HCT116 (cell line): ENCODE results near the gene INKA2. TPM values are rescaled to one million over a fixed set of nuclear protein-coding genes. Genes with fewer than 3 reads are reported as not detected.

Experiments used
- ATAC-seq: fragments of 200-7000 bp; cut with Tn5 transposase; 2 replicates; pipeline ENCODE4 v1.9.1; 2020; ENCODE audit warnings: mild to moderate bottlenecking, moderate library complexity
- BruUV-seq: library from RNA; stranded (reverse); fragments of 400-500 nt; replicated peaks from 2 replicates; lab custom pipeline; 2021; lab: Mats Ljungman, UMichigan
- CTCF ChIA-PET: fragments of 300-600 bp; sonication (Branson Sonifier 250); formaldehyde crosslinking; loops from one replicate; lab custom pipeline; 2021; ENCODE audit warnings: antibody characterized with exemption; lab: Charles Lee
- POLR2A ChIA-PET: fragments of 300-600, 350-600 bp; sonication (Branson Sonifier 250); formaldehyde crosslinking; loops from one replicate; lab custom pipeline; 2021; ENCODE audit warnings: antibody characterized with exemption; lab: Charles Lee
- RAD21 ChIA-PET, 2 experiments: fragments of 300-600 bp; sonication (Branson Sonifier 250); formaldehyde crosslinking; loops; one replicate each; lab custom pipeline; 2023; ENCODE audit warnings: low total read pairs in 2 of 2; ENCODE audit not compliant: uncharacterized antibody in 2 of 2, unreplicated experiment in 2 of 2, low non-redundant PET in 1 of 2; lab: Charles Lee
- DNase-seq: peaks from one replicate; pipeline ENCODE4 v3.0.0-alpha.2; 2010; ENCODE audit warnings: low read depth, low spot score
- H2AFZ ChIP-seq: fragments of 200-600 bp; shearing (Covaris generic), sonication (generic); 2 replicates; pipeline ENCODE4 v1.6.1; 2017; ENCODE audit warnings: low read depth, mixed run types, mixed read lengths, antibody characterized with exemption, low read length; ENCODE audit not compliant: poor library complexity, severe bottlenecking
- H3K27ac ChIP-seq: 2 replicates; pipeline ENCODE4 v1.5.1; 2012; ENCODE audit warnings: low read depth, low read length
- H3K27me3 ChIP-seq: fragments of 200-600 bp; sonication (generic); 2 replicates; pipeline ENCODE4 v1.6.1; 2016; ENCODE audit warnings: mixed run types, low read length, mixed read lengths; ENCODE audit not compliant: insufficient read depth
- H3K36me3 ChIP-seq, 2 experiments: fragments of 200-500 bp in 1 of 2; fragments of 200-600 bp in 1 of 2; sonication (Bioruptor generic) in 1 of 2; sonication (generic) in 1 of 2; 2 replicates each; pipeline versions ENCODE4 v1.5.1 to v1.6.1; 2014 to 2016; ENCODE audit warnings: low read length in 2 of 2, inconsistent platforms in 1 of 2, mixed read lengths in 1 of 2, mixed run types in 1 of 2; ENCODE audit not compliant: insufficient read depth in 2 of 2, control insufficient read depth in 1 of 2
- H3K4me1 ChIP-seq, 2 experiments: fragments of 200-600 bp in 1 of 2; sonication (generic) in 1 of 2; 2 replicates each; pipeline versions ENCODE4 v1.5.1 to v1.6.1; 2012 to 2017; ENCODE audit warnings: low read length in 2 of 2, inconsistent platforms in 1 of 2, mild to moderate bottlenecking in 1 of 2, mixed read lengths in 1 of 2, mixed run types in 1 of 2, moderate library complexity in 1 of 2; ENCODE audit not compliant: insufficient read depth in 2 of 2, control insufficient read depth in 1 of 2
- H3K4me2 ChIP-seq: fragments of 200-600 bp; sonication (generic); 2 replicates; pipeline ENCODE4 v1.6.1; 2017; ENCODE audit warnings: mixed run types, low read length, mixed read lengths
- H3K4me3 ChIP-seq, 2 experiments: fragments of 200-600 bp in 1 of 2; sonication (generic) in 1 of 2; replicated peaks in 1 of 2; 2 replicates each; pipeline ENCODE4 v1.5.1; 2011 to 2016; ENCODE audit warnings: low read length in 2 of 2, control low read depth in 1 of 2, low read depth in 1 of 2, mild to moderate bottlenecking in 1 of 2, mixed read lengths in 1 of 2, mixed run types in 1 of 2
- H3K79me2 ChIP-seq: fragments of 200-600 bp; sonication (generic); 2 replicates; pipeline ENCODE4 v1.6.1; 2017; ENCODE audit warnings: mild to moderate bottlenecking, mixed run types, low read length, moderate library complexity, mixed read lengths; ENCODE audit not compliant: insufficient read depth
- H3K9ac ChIP-seq: fragments of 200-600 bp; sonication (generic); 2 replicates; pipeline ENCODE4 v1.6.1; 2016; ENCODE audit warnings: low read length, mixed read lengths
- H3K9me2 ChIP-seq: fragments of 200-600 bp; sonication (generic), shearing (Covaris generic); 2 replicates; pipeline ENCODE4 v1.6.1; 2017; ENCODE audit warnings: mixed run types, mild to moderate bottlenecking, moderate library complexity; ENCODE audit not compliant: insufficient read depth
- H3K9me3 ChIP-seq, 2 experiments: fragments of 200-500 bp in 1 of 2; fragments of 200-600 bp in 1 of 2; sonication (Bioruptor generic) in 1 of 2; sonication (generic) in 1 of 2; 2 replicates each; pipeline ENCODE4 v1.6.1; 2014 to 2017; ENCODE audit warnings: low read length in 2 of 2, mixed read lengths in 2 of 2, inconsistent platforms in 1 of 2, low read depth in 1 of 2, mild to moderate bottlenecking in 1 of 2, mixed run types in 1 of 2, moderate library complexity in 1 of 2; ENCODE audit not compliant: control insufficient read depth in 1 of 2, insufficient read depth in 1 of 2
- H4K20me1 ChIP-seq: fragments of 200-600 bp; sonication (generic), shearing (Covaris generic); 2 replicates; pipeline ENCODE4 v1.6.1; 2017; ENCODE audit warnings: mixed run types, mild to moderate bottlenecking, moderate library complexity; ENCODE audit not compliant: insufficient read depth
- CBX3 ChIP-seq: IDR thresholded peaks from 2 replicates; pipeline ENCODE4 v1.6.1; 2012; ENCODE audit warnings: low read depth
- CEBPB ChIP-seq: IDR thresholded peaks from 2 replicates; pipeline ENCODE4 v1.6.1; 2012; ENCODE audit warnings: low read depth
- FOSL1 ChIP-seq: IDR thresholded peaks from 2 replicates; pipeline ENCODE4 v1.6.1; 2012; ENCODE audit warnings: low read depth
- SIN3A ChIP-seq: IDR thresholded peaks from 2 replicates; pipeline ENCODE4 v1.6.1; 2012; ENCODE audit warnings: low read depth
- SP1 ChIP-seq: IDR thresholded peaks from 2 replicates; pipeline ENCODE4 v1.6.1; 2012; ENCODE audit warnings: low read depth
- ZNF274 ChIP-seq: fragments of 200-500 bp; sonication (Bioruptor generic); IDR thresholded peaks from 2 replicates; pipeline ENCODE4 v1.6.1; 2014; ENCODE audit warnings: mild to moderate bottlenecking, low read depth, low read length, inconsistent platforms
- intact Hi-C: fragments of 100-400 bp; cut with micrococcal nuclease; formaldehyde crosslinking; loops from 2 replicates; pipeline ENCODE4 v1.10.0; 2022
- total RNA-seq: library from RNA; stranded (reverse); gene quantifications from one replicate; pipeline ENCODE4 v1.2.1, GENCODE V29; 2021; ENCODE audit not compliant: unreplicated experiment
- TF ChIP-seq, protein P1 (sequence below), 3 experiments: fragments of 200-600 bp in 1 of 3; sonication (generic) in 1 of 3; IDR thresholded peaks in 2 of 3; conservative IDR thresholded peaks in 1 of 3; 2 replicates each; pipeline ENCODE4 v1.5.1; 2012 to 2017; ENCODE audit warnings: low read depth in 2 of 3, low read length in 2 of 3, antibody characterized with exemption in 1 of 3, borderline replicate concordance in 1 of 3, control low read depth in 1 of 3, mild to moderate bottlenecking in 1 of 3, mixed read lengths in 1 of 3, mixed run types in 1 of 3, moderate library complexity in 1 of 3; ENCODE audit not compliant: insufficient read depth in 1 of 3
- TF ChIP-seq, protein P2 (sequence below): IDR thresholded peaks from 2 replicates; pipeline ENCODE4 v1.6.1; 2012
- TF ChIP-seq, protein P3 (sequence below): IDR thresholded peaks from 2 replicates; pipeline ENCODE4 v1.6.1; 2011; ENCODE audit warnings: mild to moderate bottlenecking, low read length, moderate library complexity; ENCODE audit not compliant: insufficient replicate concordance; ENCODE audit errors: extremely low read depth

INKA2 gene
- total RNA-seq, 1 experiment from 2014 or later: 4.0 TPM

DNA sequence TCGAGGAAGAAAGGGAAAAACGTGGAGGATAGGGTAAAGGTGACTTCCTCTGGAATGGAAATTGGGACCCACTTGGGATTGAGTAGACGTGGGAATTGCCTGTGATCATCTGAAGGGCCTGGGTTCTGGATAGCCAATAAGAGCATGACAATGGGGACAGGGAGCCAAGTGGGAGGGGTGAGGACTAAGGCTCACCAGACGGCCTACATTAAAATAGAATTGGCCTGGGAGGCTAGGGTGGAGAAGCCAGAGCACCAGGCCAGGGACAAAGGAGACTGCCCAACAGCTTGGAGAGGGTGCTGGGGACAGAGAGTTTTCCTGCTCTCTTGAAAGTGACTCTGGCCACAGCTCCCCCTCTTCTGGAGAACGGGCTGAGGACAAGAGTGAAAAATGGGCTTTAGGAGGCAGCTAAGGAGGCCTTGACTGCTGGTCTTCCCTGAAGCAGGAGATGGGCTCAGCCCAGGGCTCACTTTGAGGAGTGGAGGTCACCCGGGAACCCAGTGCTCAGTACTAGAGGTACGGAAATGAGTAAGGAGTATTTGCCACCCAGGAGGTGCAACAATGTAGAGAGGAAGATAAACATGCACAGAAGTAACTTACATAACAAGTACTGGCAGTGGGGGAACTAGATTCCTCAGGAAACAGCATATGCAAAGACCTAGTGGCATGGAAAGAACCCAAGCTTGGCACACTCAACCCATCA is 18.8 kb downstream of the INKA2 start:
- DNase-seq: no peak
- no peaks in the 10 kb centered on the region for H3K4me1 ChIP-seq
- no peaks in the 10 kb centered on the region for H3K27me3 ChIP-seq
- POLR2A ChIA-PET: no interaction called here
- no peak for TF ChIP-seq CBX3
- TF ChIP-seq, protein P1, sequence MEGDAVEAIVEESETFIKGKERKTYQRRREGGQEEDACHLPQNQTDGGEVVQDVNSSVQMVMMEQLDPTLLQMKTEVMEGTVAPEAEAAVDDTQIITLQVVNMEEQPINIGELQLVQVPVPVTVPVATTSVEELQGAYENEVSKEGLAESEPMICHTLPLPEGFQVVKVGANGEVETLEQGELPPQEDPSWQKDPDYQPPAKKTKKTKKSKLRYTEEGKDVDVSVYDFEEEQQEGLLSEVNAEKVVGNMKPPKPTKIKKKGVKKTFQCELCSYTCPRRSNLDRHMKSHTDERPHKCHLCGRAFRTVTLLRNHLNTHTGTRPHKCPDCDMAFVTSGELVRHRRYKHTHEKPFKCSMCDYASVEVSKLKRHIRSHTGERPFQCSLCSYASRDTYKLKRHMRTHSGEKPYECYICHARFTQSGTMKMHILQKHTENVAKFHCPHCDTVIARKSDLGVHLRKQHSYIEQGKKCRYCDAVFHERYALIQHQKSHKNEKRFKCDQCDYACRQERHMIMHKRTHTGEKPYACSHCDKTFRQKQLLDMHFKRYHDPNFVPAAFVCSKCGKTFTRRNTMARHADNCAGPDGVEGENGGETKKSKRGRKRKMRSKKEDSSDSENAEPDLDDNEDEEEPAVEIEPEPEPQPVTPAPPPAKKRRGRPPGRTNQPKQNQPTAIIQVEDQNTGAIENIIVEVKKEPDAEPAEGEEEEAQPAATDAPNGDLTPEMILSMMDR (IDR thresholded peaks at IDR 0.05 in 2 of 3, conservative IDR thresholded peaks at IDR 0.05 in 1 of 3; ENCODE audit: borderline replicate concordance in 1 of 3, insufficient read depth in 1 of 3, low read depth in 2 of 3, low read length in 2 of 3): no peak
- TF ChIP-seq SP1: no peak
- no peak for TF ChIP-seq CEBPB
- TF ChIP-seq SIN3A: no peak
- TF ChIP-seq FOSL1: no peak
- TF ChIP-seq, protein P2, sequence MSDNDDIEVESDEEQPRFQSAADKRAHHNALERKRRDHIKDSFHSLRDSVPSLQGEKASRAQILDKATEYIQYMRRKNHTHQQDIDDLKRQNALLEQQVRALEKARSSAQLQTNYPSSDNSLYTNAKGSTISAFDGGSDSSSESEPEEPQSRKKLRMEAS: no peak
- TF ChIP-seq, protein P3, sequence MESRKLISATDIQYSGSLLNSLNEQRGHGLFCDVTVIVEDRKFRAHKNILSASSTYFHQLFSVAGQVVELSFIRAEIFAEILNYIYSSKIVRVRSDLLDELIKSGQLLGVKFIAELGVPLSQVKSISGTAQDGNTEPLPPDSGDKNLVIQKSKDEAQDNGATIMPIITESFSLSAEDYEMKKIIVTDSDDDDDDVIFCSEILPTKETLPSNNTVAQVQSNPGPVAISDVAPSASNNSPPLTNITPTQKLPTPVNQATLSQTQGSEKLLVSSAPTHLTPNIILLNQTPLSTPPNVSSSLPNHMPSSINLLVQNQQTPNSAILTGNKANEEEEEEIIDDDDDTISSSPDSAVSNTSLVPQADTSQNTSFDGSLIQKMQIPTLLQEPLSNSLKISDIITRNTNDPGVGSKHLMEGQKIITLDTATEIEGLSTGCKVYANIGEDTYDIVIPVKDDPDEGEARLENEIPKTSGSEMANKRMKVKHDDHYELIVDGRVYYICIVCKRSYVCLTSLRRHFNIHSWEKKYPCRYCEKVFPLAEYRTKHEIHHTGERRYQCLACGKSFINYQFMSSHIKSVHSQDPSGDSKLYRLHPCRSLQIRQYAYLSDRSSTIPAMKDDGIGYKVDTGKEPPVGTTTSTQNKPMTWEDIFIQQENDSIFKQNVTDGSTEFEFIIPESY: no peak
- no peak for TF ChIP-seq ZNF274
- TF ChIP-seq, all 23 proteins: peak for 0
- no peak; the same call in 1 of the 2 replicates for ATAC-seq
- Histone ChIP-seq H3K79me2 (no peaks in the 10 kb centered on the region), H3K9ac (no peak overlapping the region), H3K4me2 (no peak overlapping the region), H2AFZ (no peak overlapping the region), H4K20me1 (no peaks in the 10 kb centered on the region), H3K9me3 (no peaks in the 10 kb centered on the region), H3K9me2 (no peaks in the 10 kb centered on the region), H3K27ac (no peak overlapping the region), H3K36me3 (no peaks in the 10 kb centered on the region), H3K4me3 (no peak overlapping the region)
- RAD21 ChIA-PET: no interaction called here
- CTCF ChIA-PET: no interaction called here
- BruUV-seq: no TSS peak
- intact Hi-C loops: no loop called here
